Fibroblast of mammary gland (primary cell): ENCODE measurements around the gene IGFBP1.
A peak's percentile ranks its signal among the peaks of the same experiment; 100 is the strongest.

Experiments used
- DNase-seq: peaks from one replicate; pipeline ENCODE4 v3.0.0-alpha.2; 2010; ENCODE audit warnings: low read depth
- H3K4me3 ChIP-seq: 2 replicates; pipeline ENCODE4 v1.5.1; 2011; ENCODE audit warnings: low read depth, mild to moderate bottlenecking, low read length, moderate library complexity; ENCODE audit not compliant: control insufficient read depth
- CTCF ChIP-seq: conservative IDR thresholded peaks from 2 replicates; pipeline ENCODE4 v1.5.1; 2011; ENCODE audit warnings: low read depth, low read length, inconsistent platforms; ENCODE audit not compliant: control insufficient read depth, insufficient read depth

Gene IGFBP1

GRCh38 chr7:45884136-45884535 lies 4.2 kb upstream of the IGFBP1 start:
- DNase-seq, result no peak
- H3K4me3 ChIP-seq, result no peak overlapping the region
- TF ChIP-seq CTCF, result no peak

GRCh38 chr7:45885264-45885882 lies 2.9 kb upstream of the IGFBP1 start:
- peak; percentile 25 for DNase-seq
- no peak for TF ChIP-seq CTCF
- no peak overlapping the region for H3K4me3 ChIP-seq

- no peak overlapping the region for H3K4me3 ChIP-seq
These were observed 1.2 kb upstream of the IGFBP1 start for GRCh38 chr7:45886931-45887667.

GRCh38 chr7:45888993-45889366 lies 692 bp downstream of the IGFBP1 start:
- no peak overlapping the region for H3K4me3 ChIP-seq
- no peak for DNase-seq

More at GRCh38 chr7:45886931-45887667, 1.2 kb upstream of the IGFBP1 start:
- no peak for DNase-seq
- no peak for TF ChIP-seq CTCF

GRCh38 chr7:45889367-45890067 lies 1.2 kb downstream of the IGFBP1 start:
- DNase-seq, result no peak
- no peak for TF ChIP-seq CTCF
- H3K4me3 ChIP-seq, result no peak overlapping the region

More at GRCh38 chr7:45888993-45889366, 692 bp downstream of the IGFBP1 start:
- TF ChIP-seq CTCF, result no peak

GRCh38 chr7:45890125-45890901 lies 2.0 kb downstream of the IGFBP1 start:
- DNase-seq, result no peak
- TF ChIP-seq CTCF, result no peak
- H3K4me3 ChIP-seq, result no peak overlapping the region
